Measurements from ENCODE around the gene OPCML. TPM values are rescaled to one million over a fixed set of nuclear protein-coding genes. Genes with fewer than 3 reads are reported as not detected.

OPCML gene
- total RNA-seq, 1 experiment from 2014 or later, result not detected

DNA sequence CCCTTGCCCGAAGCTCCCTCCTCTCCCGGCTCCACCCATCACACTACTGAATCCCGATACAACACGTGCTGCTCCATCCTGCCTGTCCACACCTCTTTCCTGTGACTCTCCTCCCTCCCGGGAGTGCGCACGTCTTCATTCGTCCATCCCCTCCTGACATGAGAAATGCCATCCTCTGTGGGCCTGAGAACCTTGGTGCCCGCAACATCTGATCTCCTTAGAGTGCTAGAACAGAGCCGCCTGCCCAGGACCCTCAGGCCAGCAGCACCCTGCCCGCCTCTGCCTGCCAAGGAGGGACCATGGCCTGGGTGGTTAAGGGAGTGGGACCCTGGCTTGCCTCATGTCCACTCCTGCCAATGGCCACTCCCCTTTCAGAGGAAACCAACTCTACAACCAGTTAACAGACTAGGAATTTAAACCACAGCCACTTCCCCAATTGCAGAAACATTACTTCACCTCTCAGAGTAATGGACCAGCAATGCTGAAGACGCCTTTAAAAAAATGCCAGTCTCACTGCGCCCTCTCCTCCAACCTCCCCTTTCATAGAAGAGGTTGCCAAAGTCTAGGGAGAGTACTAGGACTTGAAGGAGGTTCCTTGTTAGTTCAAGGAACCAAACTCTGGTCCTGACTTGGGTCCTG is 466.3 kb downstream of the OPCML start:
- no peaks in the 10 kb centered on the region for H3K36me3 Mint-ChIP-seq (ENCODE audit: insufficient read depth, unreplicated experiment)
- ChIA-PET POLR2A (no interaction called here), CTCF (no interaction called here)
- no peaks in the 10 kb centered on the region for H3K9me3 ChIP-seq
- no peak overlapping the region for H3K4me3 ChIP-seq (ENCODE audit: low read depth, low read length)
- intact Hi-C loops (cut with micrococcal nuclease; ENCODE audit: unreplicated experiment), result no loop called here
- no peak for TF ChIP-seq CTCF (IDR thresholded peaks at IDR 0.05; ENCODE audit: insufficient read depth in 1 of 2, low read depth in 1 of 2, low read length in 1 of 2, severe bottlenecking in 1 of 2, unreplicated experiment in 1 of 2)
- no TSS peak for BruUV-seq (replicated peaks)
- H3K9me3 Mint-ChIP-seq (ENCODE audit: unreplicated experiment), result no peaks in the 10 kb centered on the region
- DNase-seq, result no peak
- no peaks in the 10 kb centered on the region for H3K27me3 ChIP-seq (replicated peaks; ENCODE audit: control insufficient read depth, insufficient read depth, low read length)
- no peak overlapping the region for H3K27ac Mint-ChIP-seq (ENCODE audit: unreplicated experiment)
- no peaks in the 10 kb centered on the region for H3K4me1 Mint-ChIP-seq (ENCODE audit: low read depth, unreplicated experiment)
- H3K4me1 ChIP-seq, result no peaks in the 10 kb centered on the region
- no peaks in the 10 kb centered on the region for H3K36me3 ChIP-seq (ENCODE audit: control insufficient read depth, insufficient read depth, low read length)
- no peak overlapping the region for H3K4me3 Mint-ChIP-seq (ENCODE audit: unreplicated experiment)
- peaks cover 15% of the 10 kb centered on the region for H3K27me3 Mint-ChIP-seq (ENCODE audit: insufficient read depth, unreplicated experiment)

- H3K27me3 Mint-ChIP-seq (ENCODE audit: insufficient read depth, unreplicated experiment), result peaks cover 15% of the 10 kb centered on the region
- DNase-seq, result no peak
- no TSS peak for BruUV-seq (replicated peaks)
- H3K27ac Mint-ChIP-seq (ENCODE audit: unreplicated experiment), result no peak overlapping the region
- POLR2A ChIA-PET, result no interaction called here
- no peaks in the 10 kb centered on the region for H3K4me1 Mint-ChIP-seq (ENCODE audit: low read depth, unreplicated experiment)
- no peaks in the 10 kb centered on the region for H3K27me3 ChIP-seq (replicated peaks; ENCODE audit: control insufficient read depth, insufficient read depth, low read length)
- H3K36me3 Mint-ChIP-seq (ENCODE audit: insufficient read depth, unreplicated experiment), result no peaks in the 10 kb centered on the region
- H3K4me1 ChIP-seq, result no peaks in the 10 kb centered on the region
- H3K36me3 ChIP-seq (ENCODE audit: control insufficient read depth, insufficient read depth, low read length), result no peaks in the 10 kb centered on the region
- H3K9me3 Mint-ChIP-seq (ENCODE audit: unreplicated experiment), result no peaks in the 10 kb centered on the region
- no peak overlapping the region for H3K4me3 ChIP-seq (ENCODE audit: low read depth, low read length)
- H3K4me3 Mint-ChIP-seq (ENCODE audit: unreplicated experiment), result no peak overlapping the region
- intact Hi-C loops (cut with micrococcal nuclease; ENCODE audit: unreplicated experiment), result loop anchor here (1.0 to 5.0 kb wide), 3 partner anchors 124 to 1318 kb away; no protein-coding TSS in a partner anchor
- H3K9me3 ChIP-seq, result no peaks in the 10 kb centered on the region
- TF ChIP-seq CTCF (IDR thresholded peaks at IDR 0.05; ENCODE audit: insufficient read depth in 1 of 2, low read depth in 1 of 2, low read length in 1 of 2, severe bottlenecking in 1 of 2, unreplicated experiment in 1 of 2), result no peak
- CTCF ChIA-PET, result interaction anchor here (1.0 to 1.6 kb wide), 2 partner anchors 8 to 10 kb away, joined by 3 to 4 read pairs; no protein-coding TSS in a partner anchor
These were observed 467.3 kb downstream of the OPCML start for GRCh38 chr11:133064961-133065360.

GRCh38 chr11:133064152-133064877 is 468.0 kb downstream of the OPCML start:
- no TSS peak for BruUV-seq (replicated peaks)
- intact Hi-C loops (cut with micrococcal nuclease; ENCODE audit: unreplicated experiment), result loop anchor here (1.0 to 5.0 kb wide), 3 partner anchors 123 to 1317 kb away; no protein-coding TSS in a partner anchor
- CTCF ChIA-PET, result interaction anchor here (1.0 to 1.6 kb wide), 2 partner anchors 9 to 10 kb away, joined by 3 to 4 read pairs; no protein-coding TSS in a partner anchor
- H3K9me3 Mint-ChIP-seq (ENCODE audit: unreplicated experiment), result no peaks in the 10 kb centered on the region
- H3K4me1 Mint-ChIP-seq (ENCODE audit: low read depth, unreplicated experiment), result no peaks in the 10 kb centered on the region
- Histone ChIP-seq H3K4me3 (ENCODE audit: low read depth, low read length) (no peak overlapping the region), H3K27me3 (replicated peaks; ENCODE audit: control insufficient read depth, insufficient read depth, low read length) (no peaks in the 10 kb centered on the region), H3K9me3 (no peaks in the 10 kb centered on the region), H3K36me3 (ENCODE audit: control insufficient read depth, insufficient read depth, low read length) (no peaks in the 10 kb centered on the region), H3K4me1 (no peaks in the 10 kb centered on the region)
- POLR2A ChIA-PET, result no interaction called here
- peak; percentile 55 to 69 for TF ChIP-seq CTCF (IDR thresholded peaks at IDR 0.05; ENCODE audit: insufficient read depth in 1 of 2, low read depth in 1 of 2, low read length in 1 of 2, severe bottlenecking in 1 of 2, unreplicated experiment in 1 of 2)
- peak; percentile 67 to 72 for DNase-seq
- H3K27me3 Mint-ChIP-seq (ENCODE audit: insufficient read depth, unreplicated experiment), result peaks cover 15% of the 10 kb centered on the region
- H3K4me3 Mint-ChIP-seq (ENCODE audit: unreplicated experiment), result peak overlapping the region; percentile 12
- H3K36me3 Mint-ChIP-seq (ENCODE audit: insufficient read depth, unreplicated experiment), result no peaks in the 10 kb centered on the region
- H3K27ac Mint-ChIP-seq (ENCODE audit: unreplicated experiment), result no peak overlapping the region
